Breast epithelium (tissue), 3 donors: ENCODE results near the gene TMEM132D.

Source experiments
- CTCF ChIP-seq, 3 donors: fragments of 450-650 bp; IDR thresholded peaks; one replicate each; pipeline ENCODE4 v1.5.1; 2016 to 2017; ENCODE audit warnings: antibody characterized with exemption in 3 of 3, mild to moderate bottlenecking in 3 of 3, moderate library complexity in 3 of 3
- POLR2A ChIP-seq: fragments of 450-650 bp; IDR thresholded peaks from one replicate; pipeline ENCODE4 v1.6.1; 2016; ENCODE audit warnings: antibody characterized with exemption, mild to moderate bottlenecking, moderate library complexity
- POLR2AphosphoS5 ChIP-seq, 3 donors: sonication (generic); formaldehyde crosslinking; IDR thresholded peaks; one replicate each; pipeline ENCODE4 v1.6.1; 2017; ENCODE audit warnings: antibody characterized with exemption in 3 of 3

- TF ChIP-seq CTCF (IDR thresholded peaks at IDR 0.05) (no peak), POLR2A (no peak), POLR2AphosphoS5 (IDR thresholded peaks at IDR 0.05) (no peak)
These were observed 77.6 kb downstream of the TMEM132D start for GRCh38 chr12:129826273-129826672.
